Right lobe of liver (tissue), 4 donors: Measurements from ENCODE around the gene KCNA4.
"Not testable (repeated sequence)": the region's sequence is repeated elsewhere in the genome, so short reads cannot be mapped to it uniquely, and the experiment has no call there.

Source experiments
- POLR2A ChIP-seq: fragments of 450-650 bp; IDR thresholded peaks from one replicate; pipeline ENCODE4 v1.6.1; 2017; ENCODE audit warnings: antibody characterized with exemption, mild to moderate bottlenecking
- TF ChIP-seq, protein P1 (sequence below), 4 donors: fragments of 200-600 bp in 3 of 4; fragments of 450-650 bp in 1 of 4; IDR thresholded peaks; one replicate each; pipeline versions ENCODE4 v1.5.1 to v1.8.0; 2016 to 2022; ENCODE audit warnings: antibody characterized with exemption in 4 of 4, mild to moderate bottlenecking in 2 of 4
- donor health status: DM: no; HTN: no; CAD: no.
- donor health status: DM: no; HTN: no; CAD: no.
- donor health status: DM: no; HTN: yes; CAD: no.

GRCh38 chr11:30034746-30035145, 17.9 kb upstream of the KCNA4 start:
- TF ChIP-seq, protein P1, sequence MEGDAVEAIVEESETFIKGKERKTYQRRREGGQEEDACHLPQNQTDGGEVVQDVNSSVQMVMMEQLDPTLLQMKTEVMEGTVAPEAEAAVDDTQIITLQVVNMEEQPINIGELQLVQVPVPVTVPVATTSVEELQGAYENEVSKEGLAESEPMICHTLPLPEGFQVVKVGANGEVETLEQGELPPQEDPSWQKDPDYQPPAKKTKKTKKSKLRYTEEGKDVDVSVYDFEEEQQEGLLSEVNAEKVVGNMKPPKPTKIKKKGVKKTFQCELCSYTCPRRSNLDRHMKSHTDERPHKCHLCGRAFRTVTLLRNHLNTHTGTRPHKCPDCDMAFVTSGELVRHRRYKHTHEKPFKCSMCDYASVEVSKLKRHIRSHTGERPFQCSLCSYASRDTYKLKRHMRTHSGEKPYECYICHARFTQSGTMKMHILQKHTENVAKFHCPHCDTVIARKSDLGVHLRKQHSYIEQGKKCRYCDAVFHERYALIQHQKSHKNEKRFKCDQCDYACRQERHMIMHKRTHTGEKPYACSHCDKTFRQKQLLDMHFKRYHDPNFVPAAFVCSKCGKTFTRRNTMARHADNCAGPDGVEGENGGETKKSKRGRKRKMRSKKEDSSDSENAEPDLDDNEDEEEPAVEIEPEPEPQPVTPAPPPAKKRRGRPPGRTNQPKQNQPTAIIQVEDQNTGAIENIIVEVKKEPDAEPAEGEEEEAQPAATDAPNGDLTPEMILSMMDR (IDR thresholded peaks at IDR 0.05), result not testable (repeated sequence)
- not testable (repeated sequence) for TF ChIP-seq POLR2A
